HepG2 (cell line): Measurements from ENCODE around the gene LZTS2. TPM values are rescaled to one million over a fixed set of nuclear protein-coding genes. Genes with fewer than 3 reads are reported as not detected.

ENCODE experiments used
- ATAC-seq: fragments of 200-7000 bp; cut with Tn5 transposase; 3 replicates; pipeline ENCODE4 v1.9.1; 2020; ENCODE audit warnings: mild to moderate bottlenecking, moderate library complexity
- BruUV-seq: library from RNA; stranded (reverse); fragments of 400-500 nt; replicated peaks from 2 replicates; lab custom pipeline; 2021; lab: Mats Ljungman, UMichigan
- CTCF ChIA-PET: fragments of 300-600 bp; formaldehyde crosslinking; extraction: SDS; loops from one replicate; lab custom pipeline; 2021; ENCODE audit warnings: low total read pairs, inconsistent platforms, low intra/inter-chr PET ratio; lab: Yijun Ruan, JAX
- POLR2A ChIA-PET: fragments of 350-600 bp; sonication (Branson Sonifier 250); formaldehyde crosslinking; loops from one replicate; lab custom pipeline; 2020; ENCODE audit warnings: antibody characterized with exemption, inconsistent platforms; lab: Yijun Ruan, JAX
- DNase-seq: peaks from one replicate; pipeline ENCODE4 v3.0.0-alpha.2; 2015; ENCODE audit warnings: low spot score
- FAIRE-seq: peaks from 3 replicates; lab custom pipeline; 2011; peaks lifted over from hg19 to GRCh38; lab: Jason Lieb, UNC
- H2AFZ ChIP-seq: one replicate; pipeline ENCODE4 v1.6.1; 2011; ENCODE audit warnings: low read length, inconsistent platforms
- H3K27ac ChIP-seq: fragments of 300-600 bp; 3 replicates; pipeline ENCODE4 v1.8.0; 2011; ENCODE audit warnings: mixed run types, mild to moderate bottlenecking, mixed read lengths, low read length, inconsistent platforms; ENCODE audit not compliant: insufficient read depth; ENCODE audit errors: extremely low read length
- H3K27me3 ChIP-seq, 2 experiments: fragments of 200-600 bp in 1 of 2; 2 replicates in 1 of 2; 3 replicates in 1 of 2; pipeline versions ENCODE4 v1.6.0 to v1.8.0; 2011; ENCODE audit warnings: low read length in 2 of 2, mild to moderate bottlenecking in 2 of 2, moderate library complexity in 2 of 2, inconsistent platforms in 1 of 2; ENCODE audit not compliant: insufficient read depth in 2 of 2, control insufficient read depth in 1 of 2
- H3K36me3 ChIP-seq, 2 experiments: fragments of 200-600 bp in 1 of 2; replicated peaks in 1 of 2; 2 replicates in 1 of 2; 3 replicates in 1 of 2; pipeline versions ENCODE4 v1.5.1 to v1.8.0; 2011; ENCODE audit warnings: low read length in 2 of 2, inconsistent platforms in 1 of 2; ENCODE audit not compliant: insufficient read depth in 2 of 2, control insufficient read depth in 1 of 2
- H3K4me1 ChIP-seq: 2 replicates; pipeline ENCODE4 v1.5.1; 2012; ENCODE audit warnings: low read length, inconsistent platforms; ENCODE audit not compliant: insufficient read depth
- H3K4me2 ChIP-seq: 2 replicates; pipeline ENCODE4 v1.6.0; 2011; ENCODE audit warnings: low read depth, low read length, inconsistent platforms
- H3K4me3 ChIP-seq, 3 experiments: fragments of 200-600 bp in 1 of 3; sonication (generic), shearing (Covaris generic) in 1 of 3; replicated peaks in 1 of 3; 2 replicates each; pipeline ENCODE4 v1.5.1; 2011 to 2016; ENCODE audit warnings: low read length in 3 of 3, inconsistent platforms in 2 of 3, low read depth in 2 of 3, mild to moderate bottlenecking in 2 of 3, control low read depth in 1 of 3, mixed read lengths in 1 of 3; ENCODE audit not compliant: insufficient read depth in 1 of 3
- H3K79me2 ChIP-seq: one replicate; pipeline ENCODE4 v1.6.1; 2011; ENCODE audit warnings: low read length, inconsistent platforms; ENCODE audit not compliant: insufficient read depth
- H3K9ac ChIP-seq: 2 replicates; pipeline ENCODE4 v1.6.0; 2011; ENCODE audit warnings: mild to moderate bottlenecking, low read depth, low read length, inconsistent platforms; ENCODE audit not compliant: insufficient read depth
- H3K9me3 ChIP-seq: 2 replicates; pipeline ENCODE4 v1.5.1; 2012; ENCODE audit warnings: mild to moderate bottlenecking, low read length
- H4K20me1 ChIP-seq: 2 replicates; pipeline ENCODE4 v1.6.0; 2011; ENCODE audit warnings: inconsistent platforms, mild to moderate bottlenecking, low read length, moderate library complexity; ENCODE audit not compliant: insufficient read depth
- REST ChIP-seq, 2 experiments: IDR thresholded peaks; 2 replicates each; pipeline ENCODE4 v1.6.1; 2011 to 2012; ENCODE audit warnings: low read length in 2 of 2, borderline replicate concordance in 1 of 2, low read depth in 1 of 2, mild to moderate bottlenecking in 1 of 2, moderate library complexity in 1 of 2
- ZSCAN31 ChIP-seq: sonication (generic); formaldehyde crosslinking; IDR thresholded peaks from 2 replicates; pipeline ENCODE4 v1.5.0; 2020; ENCODE audit warnings: low read depth, mild to moderate bottlenecking, missing genetic modification reagents
- WGBS: methylation state at CpG from one replicate; pipeline ENCODE4 v1.1.6; 2017; ENCODE audit warnings: low lambda C conversion rate; 5-methylcytosine and 5-hydroxymethylcytosine counted together
- in situ Hi-C: cut with HindIII; loops from 2 replicates; pipeline ENCODE4 v1.10.0; 2017; ENCODE audit warnings: low pct_unique_long_range_greater_than_20kb; ENCODE audit not compliant: extremely low pct_ligation_motif_present
- intact Hi-C: fragments of 100-400 bp; cut with micrococcal nuclease; formaldehyde crosslinking; loops from one replicate; pipeline ENCODE4 v1.10.0; 2022; ENCODE audit not compliant: unreplicated experiment
- polyA plus RNA-seq, 8 experiments: library from polyadenylated mRNA; depleted of rRNA in 3 of 8; stranded (reverse) in 7 of 8; unstranded in 1 of 8; fragments of >200 nt; fragmentation: Illumina TruSeq in 4 of 8; extraction: Trizol in 4 of 8; gene quantifications; 2 replicates each; pipeline versions ENCODE4 v1.2.1 to v1.2.3, GENCODE V29; 2011 to 2016; ENCODE audit warnings: low read depth in 4 of 8, missing spikeins in 1 of 8, mixed read lengths in 1 of 8; ENCODE audit not compliant: insufficient read depth in 1 of 8
- total RNA-seq, 5 experiments: library from RNA; depleted of rRNA; stranded (reverse); fragments of >200 nt; fragmentation: Illumina TruSeq; extraction: Trizol; gene quantifications; 2 replicates each; pipeline ENCODE4 v1.2.3, GENCODE V29; 2016; ENCODE audit warnings: low read depth in 1 of 5
- TF ChIP-seq, protein P1 (sequence below): sonication (generic); formaldehyde crosslinking; IDR thresholded peaks from 2 replicates; pipeline ENCODE4 v1.4.0; 2020; ENCODE audit warnings: missing genetic modification reagents, mild to moderate bottlenecking, borderline replicate concordance
- TF ChIP-seq, protein P2 (sequence below): sonication (generic); formaldehyde crosslinking; IDR thresholded peaks from 2 replicates; pipeline ENCODE4 v1.9.0; 2022; ENCODE audit warnings: missing genetic modification reagents, mild to moderate bottlenecking, borderline replicate concordance
- TF ChIP-seq, protein P3 (sequence below): sonication (generic); formaldehyde crosslinking; IDR thresholded peaks from 2 replicates; pipeline ENCODE4 v1.5.0; 2020; ENCODE audit warnings: missing genetic modification reagents
- TF ChIP-seq, protein P4 (sequence below): sonication (generic); formaldehyde crosslinking; IDR thresholded peaks from 2 replicates; pipeline ENCODE4 v1.4.0; 2020; ENCODE audit warnings: missing genetic modification reagents
- TF ChIP-seq, protein P5 (sequence below): sonication (generic); formaldehyde crosslinking; conservative IDR thresholded peaks from 2 replicates; pipeline ENCODE4 v1.8.0; 2022; ENCODE audit warnings: mild to moderate bottlenecking, moderate library complexity, missing genetic modification reagents

The LZTS2 gene
- total and polyA plus RNA-seq, 2 of the 13 experiments (the other 11 are each of a cell fraction or from before 2014, with no cell fraction given), result 43.6 to 65.6 TPM

DNA sequence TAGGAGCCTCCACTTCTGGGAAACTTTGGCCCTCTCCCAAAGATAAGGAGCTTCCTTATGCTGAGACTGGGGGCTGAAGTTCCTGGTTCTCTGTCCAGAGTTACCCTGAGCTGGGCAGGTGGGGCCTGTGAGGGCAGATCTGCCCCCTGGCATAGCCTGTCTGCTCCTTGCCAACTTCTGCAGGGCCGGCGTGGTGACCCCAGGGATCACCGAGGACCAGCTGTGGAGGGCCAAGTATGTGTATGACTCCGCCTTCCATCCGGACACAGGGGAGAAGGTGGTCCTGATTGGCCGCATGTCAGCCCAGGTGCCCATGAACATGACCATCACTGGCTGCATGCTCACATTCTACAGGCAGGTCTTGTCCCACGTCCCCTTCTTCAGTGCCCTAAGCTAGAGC is 35.7 kb downstream of the LZTS2 start (continued):
- TF ChIP-seq, protein P1, sequence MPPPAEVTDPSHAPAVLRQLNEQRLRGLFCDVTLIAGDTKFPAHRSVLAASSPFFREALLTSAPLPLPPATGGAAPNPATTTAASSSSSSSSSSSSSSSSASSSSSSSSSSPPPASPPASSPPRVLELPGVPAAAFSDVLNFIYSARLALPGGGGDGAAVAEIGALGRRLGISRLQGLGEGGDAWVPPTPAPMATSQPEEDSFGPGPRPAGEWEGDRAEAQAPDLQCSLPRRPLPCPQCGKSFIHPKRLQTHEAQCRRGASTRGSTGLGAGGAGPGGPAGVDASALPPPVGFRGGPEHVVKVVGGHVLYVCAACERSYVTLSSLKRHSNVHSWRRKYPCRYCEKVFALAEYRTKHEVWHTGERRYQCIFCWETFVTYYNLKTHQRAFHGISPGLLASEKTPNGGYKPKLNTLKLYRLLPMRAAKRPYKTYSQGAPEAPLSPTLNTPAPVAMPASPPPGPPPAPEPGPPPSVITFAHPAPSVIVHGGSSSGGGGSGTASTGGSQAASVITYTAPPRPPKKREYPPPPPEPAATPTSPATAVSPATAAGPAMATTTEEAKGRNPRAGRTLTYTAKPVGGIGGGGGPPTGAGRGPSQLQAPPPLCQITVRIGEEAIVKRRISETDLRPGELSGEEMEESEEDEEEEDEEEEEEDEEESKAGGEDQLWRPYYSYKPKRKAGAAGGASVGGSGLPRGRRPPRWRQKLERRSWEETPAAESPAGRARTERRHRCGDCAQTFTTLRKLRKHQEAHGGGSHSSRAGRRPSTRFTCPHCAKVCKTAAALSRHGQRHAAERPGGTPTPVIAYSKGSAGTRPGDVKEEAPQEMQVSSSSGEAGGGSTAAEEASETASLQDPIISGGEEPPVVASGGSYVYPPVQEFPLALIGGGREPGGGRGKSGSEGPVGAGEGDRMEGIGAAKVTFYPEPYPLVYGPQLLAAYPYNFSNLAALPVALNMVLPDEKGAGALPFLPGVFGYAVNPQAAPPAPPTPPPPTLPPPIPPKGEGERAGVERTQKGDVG (CRISPR knock-in tag), result no peak
- no peak for TF ChIP-seq ZSCAN31
- TF ChIP-seq, protein P2, sequence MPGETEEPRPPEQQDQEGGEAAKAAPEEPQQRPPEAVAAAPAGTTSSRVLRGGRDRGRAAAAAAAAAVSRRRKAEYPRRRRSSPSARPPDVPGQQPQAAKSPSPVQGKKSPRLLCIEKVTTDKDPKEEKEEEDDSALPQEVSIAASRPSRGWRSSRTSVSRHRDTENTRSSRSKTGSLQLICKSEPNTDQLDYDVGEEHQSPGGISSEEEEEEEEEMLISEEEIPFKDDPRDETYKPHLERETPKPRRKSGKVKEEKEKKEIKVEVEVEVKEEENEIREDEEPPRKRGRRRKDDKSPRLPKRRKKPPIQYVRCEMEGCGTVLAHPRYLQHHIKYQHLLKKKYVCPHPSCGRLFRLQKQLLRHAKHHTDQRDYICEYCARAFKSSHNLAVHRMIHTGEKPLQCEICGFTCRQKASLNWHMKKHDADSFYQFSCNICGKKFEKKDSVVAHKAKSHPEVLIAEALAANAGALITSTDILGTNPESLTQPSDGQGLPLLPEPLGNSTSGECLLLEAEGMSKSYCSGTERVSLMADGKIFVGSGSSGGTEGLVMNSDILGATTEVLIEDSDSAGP (CRISPR knock-in tag), result no peak

DNA sequence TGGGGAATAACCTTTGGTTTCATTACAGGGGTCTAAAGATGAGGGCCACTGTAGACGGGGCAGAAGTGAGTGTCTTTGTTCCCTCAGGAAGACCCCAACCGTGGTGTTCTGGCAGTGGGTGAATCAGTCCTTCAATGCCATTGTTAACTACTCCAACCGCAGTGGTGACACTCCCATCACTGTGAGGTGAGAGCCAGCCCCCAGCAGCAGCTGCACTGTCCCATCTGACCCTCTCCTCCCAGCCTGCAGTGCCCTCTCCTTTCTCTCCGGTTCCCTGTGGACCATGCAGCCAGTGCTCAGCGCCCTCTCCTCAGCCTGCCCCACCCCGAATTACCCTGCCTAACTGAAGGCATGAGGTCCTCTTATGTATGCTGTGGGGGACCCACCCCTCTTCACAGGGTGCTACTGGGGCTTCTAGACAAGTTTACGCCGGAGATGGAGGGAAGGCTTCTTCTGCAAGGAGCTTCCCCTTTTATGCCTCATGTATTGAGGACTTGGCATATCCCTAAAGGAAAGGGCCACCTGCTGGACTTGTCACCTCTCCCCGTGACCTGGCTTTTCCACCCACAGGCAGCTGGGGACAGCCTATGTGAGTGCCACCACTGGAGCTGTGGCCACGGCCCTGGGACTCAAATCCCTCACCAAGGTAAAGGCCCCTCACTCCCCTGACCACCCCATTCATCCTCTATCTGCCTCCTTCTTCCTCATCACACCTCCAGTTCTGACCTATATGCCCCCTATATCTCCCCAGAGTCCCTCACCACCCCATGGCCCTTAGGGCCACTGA is 36.5 kb downstream of the LZTS2 start:
- FAIRE-seq, result no peak
- no peak overlapping the region for H3K9ac ChIP-seq
- in situ Hi-C loops (no loop called here), intact Hi-C loops (no loop called here)
- H3K4me1 ChIP-seq, result peaks cover 48% of the 10 kb centered on the region
- H3K36me3 ChIP-seq, result peaks cover 9 to 31% of the 10 kb centered on the region in 2 experiments; a peak in 3 of 5 replicates
- BruUV-seq, result no TSS peak
- ATAC-seq, result no peak
- ChIA-PET POLR2A (no interaction called here), CTCF (no interaction called here)
- no peak overlapping the region for H3K4me3 ChIP-seq
- H3K4me2 ChIP-seq, result no peak overlapping the region
- H3K27ac ChIP-seq, result no peak overlapping the region
- 90% methylated on average over 4 of the region's 10 CpGs for WGBS
- DNase-seq, result no peak
- no peaks in the 10 kb centered on the region; a peak in 1 of 5 replicates for H3K27me3 ChIP-seq
- H3K79me2 ChIP-seq, result no peaks in the 10 kb centered on the region
- no peak overlapping the region for H2AFZ ChIP-seq
- no peaks in the 10 kb centered on the region for H3K9me3 ChIP-seq
- H4K20me1 ChIP-seq, result no peaks in the 10 kb centered on the region
- no peak for TF ChIP-seq REST (IDR thresholded peaks at IDR 0.05; ENCODE audit: borderline replicate concordance in 1 of 2, low read depth in 1 of 2, low read length in 2 of 2)
- TF ChIP-seq, protein P3, sequence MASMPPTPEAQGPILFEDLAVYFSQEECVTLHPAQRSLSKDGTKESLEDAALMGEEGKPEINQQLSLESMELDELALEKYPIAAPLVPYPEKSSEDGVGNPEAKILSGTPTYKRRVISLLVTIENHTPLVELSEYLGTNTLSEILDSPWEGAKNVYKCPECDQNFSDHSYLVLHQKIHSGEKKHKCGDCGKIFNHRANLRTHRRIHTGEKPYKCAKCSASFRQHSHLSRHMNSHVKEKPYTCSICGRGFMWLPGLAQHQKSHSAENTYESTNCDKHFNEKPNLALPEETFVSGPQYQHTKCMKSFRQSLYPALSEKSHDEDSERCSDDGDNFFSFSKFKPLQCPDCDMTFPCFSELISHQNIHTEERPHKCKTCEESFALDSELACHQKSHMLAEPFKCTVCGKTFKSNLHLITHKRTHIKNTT (CRISPR knock-in tag), result no peak
- TF ChIP-seq, protein P4, sequence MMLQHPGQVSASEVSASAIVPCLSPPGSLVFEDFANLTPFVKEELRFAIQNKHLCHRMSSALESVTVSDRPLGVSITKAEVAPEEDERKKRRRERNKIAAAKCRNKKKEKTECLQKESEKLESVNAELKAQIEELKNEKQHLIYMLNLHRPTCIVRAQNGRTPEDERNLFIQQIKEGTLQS (CRISPR knock-in tag), result no peak
- TF ChIP-seq, protein P5, sequence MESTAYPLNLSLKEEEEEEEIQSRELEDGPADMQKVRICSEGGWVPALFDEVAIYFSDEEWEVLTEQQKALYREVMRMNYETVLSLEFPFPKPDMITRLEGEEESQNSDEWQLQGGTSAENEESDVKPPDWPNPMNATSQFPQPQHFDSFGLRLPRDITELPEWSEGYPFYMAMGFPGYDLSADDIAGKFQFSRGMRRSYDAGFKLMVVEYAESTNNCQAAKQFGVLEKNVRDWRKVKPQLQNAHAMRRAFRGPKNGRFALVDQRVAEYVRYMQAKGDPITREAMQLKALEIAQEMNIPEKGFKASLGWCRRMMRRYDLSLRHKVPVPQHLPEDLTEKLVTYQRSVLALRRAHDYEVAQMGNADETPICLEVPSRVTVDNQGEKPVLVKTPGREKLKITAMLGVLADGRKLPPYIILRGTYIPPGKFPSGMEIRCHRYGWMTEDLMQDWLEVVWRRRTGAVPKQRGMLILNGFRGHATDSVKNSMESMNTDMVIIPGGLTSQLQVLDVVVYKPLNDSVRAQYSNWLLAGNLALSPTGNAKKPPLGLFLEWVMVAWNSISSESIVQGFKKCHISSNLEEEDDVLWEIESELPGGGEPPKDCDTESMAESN (CRISPR knock-in tag), result no peak
